Psoas muscle (tissue), 8 donors: ENCODE data around the gene PDE4C. TPM values are rescaled to one million over a fixed set of nuclear protein-coding genes. Genes with fewer than 3 reads are reported as not detected.

Experiments
- ATAC-seq, 4 donors: fragments of 200-7000 bp; cut with Tn5 transposase; one replicate each; pipeline ENCODE4 v1.9.1; 2020; ENCODE audit warnings: moderate library complexity in 3 of 4, mild to moderate bottlenecking in 2 of 4
- DNase-seq, 2 donors: peaks; one replicate each; pipeline ENCODE4 v3.0.0-alpha.2; 2020
- H3K27ac ChIP-seq: fragments of 200-600 bp; one replicate; pipeline ENCODE4 v1.8.0; 2022
- H3K27me3 ChIP-seq, 3 donors: fragments of 200-600 bp in 1 of 3; one replicate each; pipeline versions ENCODE4 v1.6.1 to v1.8.0; 2013 to 2022; ENCODE audit warnings: low read length in 2 of 3, mild to moderate bottlenecking in 2 of 3, moderate library complexity in 1 of 3; ENCODE audit not compliant: insufficient read depth in 3 of 3
- H3K36me3 ChIP-seq, 2 donors: fragments of 200-600 bp in 1 of 2; one replicate each; pipeline versions ENCODE4 v1.6.1 to v1.8.0; 2013 to 2022; ENCODE audit warnings: low read depth in 1 of 2, mild to moderate bottlenecking in 1 of 2, moderate library complexity in 1 of 2; ENCODE audit not compliant: insufficient read depth in 1 of 2
- H3K4me1 ChIP-seq: fragments of 200-600 bp; one replicate; pipeline ENCODE4 v1.8.0; 2022
- H3K4me3 ChIP-seq: fragments of 200-600 bp; one replicate; pipeline ENCODE4 v1.8.0; 2022; ENCODE audit warnings: mild to moderate bottlenecking
- H3K9me3 ChIP-seq: fragments of 200-600 bp; one replicate; pipeline ENCODE4 v1.8.0; 2022
- CTCF ChIP-seq: fragments of 200-600 bp; IDR thresholded peaks from one replicate; pipeline ENCODE4 v1.8.0; 2022; ENCODE audit warnings: antibody characterized with exemption
- WGBS, 3 donors: extraction: QIAGEN DNeasy Blood & Tissue Kit; methylation state at CpG; one replicate each; pipeline versions ENCODE4 v1.1.6 to v1.1.7; 2013; 5-methylcytosine and 5-hydroxymethylcytosine counted together
- intact Hi-C, 2 donors: fragments of 100-400 bp; cut with DNase I; formaldehyde crosslinking; loops; one replicate each; pipeline versions ENCODE4 v1.11.0 to v1.14.2; 2022
- polyA plus RNA-seq, 3 donors: library from polyadenylated mRNA; stranded (reverse); fragments of 200-250 nt; gene quantifications; one replicate each; pipeline ENCODE4 v1.2.3, GENCODE V29; 2013
- total RNA-seq, 4 donors: library from RNA; stranded (reverse); fragmentation: NEBNext Ultra II Directional in 2 of 4; extraction: Animal tissue kit (Norgen Biotek cat#: 25700) in 2 of 4; gene quantifications; one replicate each; pipeline versions ENCODE4 v1.2.1 to v1.2.4, GENCODE V29; 2021 to 2023
- donor health status: healthy with polysubstance abuse.
- donor health status: DM: no; HTN: no; CAD: no; lungs with moderate emphysema.
- donor health status: Bipolar disorder and iron deficiency.
- donor health status: healthy.
- donor health status: DM: yes; HTN: yes; CAD: no.
- donor health status: DM: no; HTN: no; CAD: no.
- donor health status: DM: no; HTN: no; CAD: no.
- donor health status: DM: yes; HTN: yes; CAD: no.

PDE4C gene
- total and polyA plus RNA-seq, 7 donors: 0.27 to 2.5 (median 0.86) TPM

GRCh38 chr19:18227781-18228271, 1.6 kb upstream of the PDE4C start:
- ATAC-seq (peak in 3 of 4 donors; percentile 32 to 68 (median 67)), DNase-seq (peak in 1 of 2 donors; percentile 80)
- Histone ChIP-seq H3K36me3 (no peaks in the 10 kb centered on the region), H3K27me3 (peaks cover 0 to 17% (median 2%) of the 10 kb centered on the region in 3 donors), H3K4me3 (no peak overlapping the region), H3K4me1 (peaks cover 27% of the 10 kb centered on the region), H3K9me3 (no peaks in the 10 kb centered on the region), H3K27ac (peak overlapping the region; percentile 36)
- intact Hi-C loops: loop anchor here in 1 of 2 donors (10.0 kb wide), 1 partner anchor 187 kb away; the partner anchor contains the start of gene SSBP4
- 18 to 25% (median 20%) methylated on average over 6 of the region's 6 CpGs for WGBS, 3 donors
- TF ChIP-seq CTCF: no peak

GRCh38 chr19:18226956-18227780, 930 bp upstream of the PDE4C start:
- Histone ChIP-seq H3K27ac (peak overlapping the region; percentile 36), H3K36me3 (no peaks in the 10 kb centered on the region), H3K27me3 (peaks cover 0 to 10% (median 0%) of the 10 kb centered on the region in 3 donors), H3K9me3 (no peaks in the 10 kb centered on the region), H3K4me1 (peaks cover 27% of the 10 kb centered on the region), H3K4me3 (no peak overlapping the region)
- no peak for TF ChIP-seq CTCF
- 64 to 78% (median 71%) methylated on average over 18 of the region's 18 CpGs for WGBS, 3 donors
- ATAC-seq: no peak
- intact Hi-C loops: loop anchor here in 1 of 2 donors (10.0 kb wide), 1 partner anchor 188 kb away; the partner anchor contains the start of gene SSBP4
- no peak for DNase-seq

- H3K4me3 ChIP-seq: peak overlapping the region; percentile 65
- intact Hi-C loops: loop anchor here in 1 of 2 donors (10.0 kb wide), 1 partner anchor 189 kb away; the partner anchor contains the start of gene SSBP4
- WGBS, 3 donors: 25 to 40% (median 26%) methylated on average over 15 to 16 of the region's 16 CpGs
- ATAC-seq: no peak
- no peak for TF ChIP-seq CTCF
- peaks cover 0 to 3% (median 0%) of the 10 kb centered on the region in 3 donors for H3K27me3 ChIP-seq
- H3K9me3 ChIP-seq: no peaks in the 10 kb centered on the region
- H3K27ac ChIP-seq: peak overlapping the region; percentile 69
- DNase-seq: no peak
- H3K36me3 ChIP-seq: no peaks in the 10 kb centered on the region
- peaks cover 27% of the 10 kb centered on the region for H3K4me1 ChIP-seq
Observed at GRCh38 chr19:18225355-18225701, 910 bp downstream of the PDE4C start.

- Histone ChIP-seq H3K4me3 (peak overlapping the region; percentile 65), H3K4me1 (peaks cover 27% of the 10 kb centered on the region), H3K36me3 (no peaks in the 10 kb centered on the region), H3K27me3 (peaks cover 0 to 3% (median 0%) of the 10 kb centered on the region in 3 donors), H3K9me3 (no peaks in the 10 kb centered on the region), H3K27ac (peak overlapping the region; percentile 69)
- WGBS, 3 donors: 2 to 5% (median 4%) methylated on average over 57 to 81 of the region's 81 CpGs
- intact Hi-C loops: loop anchor here in 1 of 2 donors (5.0 to 10.0 kb wide), 2 partner anchors 72 to 190 kb away; partner anchors contain the start of genes PIK3R2 and SSBP4
- DNase-seq: peak; percentile 99
- TF ChIP-seq CTCF: no peak
- peak; percentile 96 to 100 (median 97) for ATAC-seq
Observed at GRCh38 chr19:18224525-18225354, 1.5 kb downstream of the PDE4C start.
